Esophagus muscularis mucosa (tissue), 4 donors: Measurements from ENCODE around the gene CSNK1G1. TPM values are rescaled to one million over a fixed set of nuclear protein-coding genes. Genes with fewer than 3 reads are reported as not detected.

ENCODE experiments used
- DNase-seq: peaks from one replicate; pipeline ENCODE4 v3.0.0-alpha.2; 2017; ENCODE audit errors: extremely low spot score
- H3K27ac ChIP-seq, 4 donors: fragments of 200-600 bp; sonication (generic); replicated peaks in 1 of 4; 1 replicate in 3 of 4; 2 replicates in 1 of 4; pipeline ENCODE4 v1.5.1; 2016 to 2019; ENCODE audit warnings: mild to moderate bottlenecking in 1 of 4
- H3K27me3 ChIP-seq, 4 donors: fragments of 200-600 bp; sonication (generic); one replicate each; pipeline versions ENCODE4 v1.5.1 to v1.6.0; 2016 to 2019
- H3K36me3 ChIP-seq, 4 donors: fragments of 200-600 bp; sonication (generic); one replicate each; pipeline ENCODE4 v1.5.1; 2016 to 2019
- H3K4me1 ChIP-seq, 4 donors: fragments of 200-600 bp; sonication (generic); one replicate each; pipeline ENCODE4 v1.5.1; 2016 to 2019
- H3K4me3 ChIP-seq, 4 donors: fragments of 200-600 bp; sonication (generic); 1 replicate in 2 of 4; 2 replicates in 2 of 4; pipeline ENCODE4 v1.5.1; 2016 to 2019; ENCODE audit warnings: mild to moderate bottlenecking in 4 of 4, moderate library complexity in 1 of 4
- H3K9me3 ChIP-seq, 4 donors: fragments of 200-600 bp; sonication (generic); 1 replicate in 3 of 4; 2 replicates in 1 of 4; pipeline ENCODE4 v1.5.1; 2016 to 2019
- EP300 ChIP-seq: sonication (generic); formaldehyde crosslinking; IDR thresholded peaks from one replicate; pipeline ENCODE4 v1.6.1; 2017; ENCODE audit warnings: antibody characterized with exemption
- POLR2A ChIP-seq: fragments of 450-650 bp; IDR thresholded peaks from one replicate; pipeline ENCODE4 v1.6.1; 2017; ENCODE audit warnings: antibody characterized with exemption, moderate library complexity, mild to moderate bottlenecking, low read depth
- POLR2AphosphoS5 ChIP-seq, 2 donors: sonication (generic); formaldehyde crosslinking; IDR thresholded peaks; one replicate each; pipeline ENCODE4 v1.6.1; 2017; ENCODE audit warnings: antibody characterized with exemption in 2 of 2
- WGBS: methylation state at CpG from one replicate; pipeline ENCODE4 v1.1.5; 2018; 5-methylcytosine and 5-hydroxymethylcytosine counted together
- intact Hi-C: fragments of 100-400 bp; cut with DNase I; formaldehyde crosslinking; loops from one replicate; pipeline ENCODE4 v1.15.1; 2023
- total RNA-seq, 4 donors: library from RNA; depleted of rRNA; stranded (reverse); fragments of >200 nt; gene quantifications; one replicate each; pipeline versions ENCODE4 v1.1.0 to v1.2.1, GENCODE V29; 2016
- TF ChIP-seq, protein P1 (sequence below), 3 experiments: fragments of 200-600 bp in 2 of 3; fragments of 450-650 bp in 1 of 3; sonication (generic) in 2 of 3; IDR thresholded peaks; one replicate each; pipeline ENCODE4 v1.5.1; 2017 to 2019; ENCODE audit warnings: antibody characterized with exemption in 3 of 3, mild to moderate bottlenecking in 2 of 3, moderate library complexity in 1 of 3

Gene CSNK1G1
- total RNA-seq, 4 donors from 2014 or later, result 9.1 to 11.2 (median 10.1) TPM

DNA sequence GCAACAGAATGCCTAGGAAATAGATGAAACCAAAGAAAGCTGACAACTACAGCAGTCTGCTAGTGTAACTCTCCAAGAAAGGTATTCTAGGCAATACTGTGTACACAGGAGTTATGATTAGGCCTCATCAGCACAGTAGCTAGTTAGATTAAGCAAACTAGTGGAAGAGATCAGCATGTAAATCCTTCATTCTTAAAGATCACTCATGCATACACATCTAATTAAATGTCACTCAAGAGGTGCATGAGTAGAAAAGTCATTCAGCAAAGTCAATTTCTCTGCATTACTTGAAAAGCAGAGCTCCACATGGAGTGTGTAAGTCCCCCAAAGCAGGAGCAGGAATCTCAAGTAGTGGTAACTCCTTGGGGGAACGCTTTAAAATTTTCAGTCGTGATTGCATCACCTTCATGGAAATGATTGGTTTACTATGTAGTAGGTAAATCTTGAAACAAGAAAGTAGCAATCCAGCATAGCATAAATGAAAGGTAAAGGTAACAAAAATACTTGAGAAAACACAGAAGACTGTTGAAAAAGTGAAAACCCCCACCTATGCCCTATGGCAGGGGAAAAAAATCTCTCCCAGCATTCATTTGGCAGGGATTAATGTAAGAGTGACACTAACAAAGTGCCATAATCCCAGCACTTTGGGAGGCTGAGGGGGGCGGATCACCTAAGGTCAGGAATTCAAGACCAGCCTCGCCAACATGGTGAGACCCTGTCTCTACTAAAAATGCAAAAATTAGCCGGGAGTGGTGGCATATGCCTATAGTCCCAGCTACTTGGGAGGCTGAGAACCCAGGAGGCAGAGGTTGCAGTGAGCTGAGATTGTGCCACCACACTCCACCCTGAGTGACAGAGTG lies 163.8 kb downstream of the CSNK1G1 start:
- H3K27ac ChIP-seq, result no peak overlapping the region
- 91% methylated on average over 5 of the region's 5 CpGs for WGBS
- H3K9me3 ChIP-seq, result no peaks in the 10 kb centered on the region
- H3K27me3 ChIP-seq, result no peaks in the 10 kb centered on the region
- intact Hi-C loops, result no loop called here
- H3K36me3 ChIP-seq, result peaks cover 9 to 37% (median 12%) of the 10 kb centered on the region in 4 donors
- no peak overlapping the region for H3K4me3 ChIP-seq
- peaks cover 0 to 2% (median 0%) of the 10 kb centered on the region in 4 donors for H3K4me1 ChIP-seq
- TF ChIP-seq POLR2AphosphoS5 (IDR thresholded peaks at IDR 0.05) (no peak), POLR2A (no peak), EP300 (no peak)
- TF ChIP-seq, protein P1, sequence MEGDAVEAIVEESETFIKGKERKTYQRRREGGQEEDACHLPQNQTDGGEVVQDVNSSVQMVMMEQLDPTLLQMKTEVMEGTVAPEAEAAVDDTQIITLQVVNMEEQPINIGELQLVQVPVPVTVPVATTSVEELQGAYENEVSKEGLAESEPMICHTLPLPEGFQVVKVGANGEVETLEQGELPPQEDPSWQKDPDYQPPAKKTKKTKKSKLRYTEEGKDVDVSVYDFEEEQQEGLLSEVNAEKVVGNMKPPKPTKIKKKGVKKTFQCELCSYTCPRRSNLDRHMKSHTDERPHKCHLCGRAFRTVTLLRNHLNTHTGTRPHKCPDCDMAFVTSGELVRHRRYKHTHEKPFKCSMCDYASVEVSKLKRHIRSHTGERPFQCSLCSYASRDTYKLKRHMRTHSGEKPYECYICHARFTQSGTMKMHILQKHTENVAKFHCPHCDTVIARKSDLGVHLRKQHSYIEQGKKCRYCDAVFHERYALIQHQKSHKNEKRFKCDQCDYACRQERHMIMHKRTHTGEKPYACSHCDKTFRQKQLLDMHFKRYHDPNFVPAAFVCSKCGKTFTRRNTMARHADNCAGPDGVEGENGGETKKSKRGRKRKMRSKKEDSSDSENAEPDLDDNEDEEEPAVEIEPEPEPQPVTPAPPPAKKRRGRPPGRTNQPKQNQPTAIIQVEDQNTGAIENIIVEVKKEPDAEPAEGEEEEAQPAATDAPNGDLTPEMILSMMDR (IDR thresholded peaks at IDR 0.05), result no peak
- DNase-seq, result no peak

DNA sequence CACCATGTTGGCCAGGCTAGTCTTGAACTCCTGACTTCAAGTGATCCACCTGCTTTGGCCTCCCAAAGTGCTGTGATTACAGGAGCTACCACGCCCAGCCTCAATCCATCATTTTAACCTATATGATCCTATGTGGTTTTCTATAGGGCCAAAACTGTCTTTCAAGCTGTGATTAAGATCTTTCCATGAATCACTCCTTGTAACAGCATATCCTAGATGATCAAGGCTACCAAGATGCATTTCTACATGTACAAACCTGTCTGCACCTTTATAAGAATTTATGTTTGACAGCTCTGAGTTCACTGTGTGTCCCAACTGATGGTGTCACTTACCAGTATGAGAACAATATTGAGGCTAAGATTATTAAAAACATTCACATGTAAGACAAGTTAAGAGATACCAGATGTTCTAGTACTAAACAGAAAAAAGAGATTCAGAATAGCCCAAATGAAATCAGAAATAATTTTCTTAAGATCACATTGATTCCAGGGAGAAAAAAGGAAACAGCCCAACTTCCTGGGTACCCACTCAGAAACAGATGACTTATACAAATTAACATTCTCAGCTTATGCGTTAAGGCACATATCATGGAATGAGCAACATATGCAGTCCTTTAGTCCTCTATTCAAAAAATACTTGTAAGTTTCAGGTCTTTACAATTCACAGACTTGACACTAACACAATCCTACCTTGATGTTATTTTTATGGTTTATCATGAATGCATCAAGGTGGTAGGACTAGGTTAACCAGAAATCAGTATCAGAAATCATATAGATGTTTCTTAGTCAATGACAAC lies 168.4 kb downstream of the CSNK1G1 start:
- Histone ChIP-seq H3K9me3 (no peaks in the 10 kb centered on the region), H3K27ac (no peak overlapping the region), H3K4me1 (no peaks in the 10 kb centered on the region), H3K36me3 (peaks cover 0 to 46% (median 18%) of the 10 kb centered on the region in 4 donors), H3K4me3 (no peak overlapping the region), H3K27me3 (no peaks in the 10 kb centered on the region)
- intact Hi-C loops, result no loop called here
- DNase-seq, result no peak
- no peak for TF ChIP-seq POLR2A
- TF ChIP-seq EP300, result no peak
- no peak for TF ChIP-seq POLR2AphosphoS5 (IDR thresholded peaks at IDR 0.05)
- TF ChIP-seq, protein P1 (IDR thresholded peaks at IDR 0.05), result no peak
- WGBS, result 83% methylated on average over 2 of the region's 2 CpGs

DNA sequence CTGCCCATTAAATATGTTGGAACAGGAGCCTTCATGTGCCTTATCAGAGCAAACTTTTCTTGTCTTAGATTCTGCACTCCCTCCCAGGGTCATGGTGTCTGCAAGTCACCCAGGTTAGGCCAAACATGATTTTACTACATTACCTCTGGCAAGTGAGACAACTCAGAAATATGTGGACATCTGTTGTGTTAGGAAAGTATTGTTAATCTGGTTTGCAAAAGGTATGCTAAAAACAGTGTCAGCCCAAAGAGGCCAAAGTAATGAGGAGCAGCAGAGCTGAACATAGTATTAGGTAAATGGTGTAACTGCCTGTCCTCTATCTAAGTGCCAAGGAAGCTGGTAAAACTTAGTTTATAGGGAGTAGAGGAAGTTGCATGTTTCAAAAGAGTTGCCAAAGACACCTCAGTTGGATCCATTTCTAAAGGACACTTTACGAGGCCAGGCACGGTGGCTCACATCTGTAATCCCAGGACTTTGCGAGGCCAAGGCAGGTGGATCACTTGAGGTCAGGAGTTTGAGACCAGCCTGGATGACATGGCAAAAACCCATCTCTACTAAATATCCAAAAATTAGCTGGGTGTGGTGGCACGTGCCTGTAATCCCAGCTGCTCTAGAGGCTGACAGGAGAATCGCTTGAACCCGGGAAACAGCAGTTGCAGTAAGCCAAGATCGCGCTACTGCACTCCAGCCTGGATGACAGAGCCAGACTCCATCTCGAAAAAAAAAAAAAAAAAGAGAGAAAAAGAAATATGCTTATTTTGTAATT lies 170.6 kb downstream of the CSNK1G1 start:
- no peak for TF ChIP-seq POLR2AphosphoS5 (IDR thresholded peaks at IDR 0.05)
- no peak for TF ChIP-seq EP300
- no peak for TF ChIP-seq POLR2A
- TF ChIP-seq, protein P1 (IDR thresholded peaks at IDR 0.05), result no peak
- no peak overlapping the region for H3K27ac ChIP-seq
- H3K27me3 ChIP-seq, result no peaks in the 10 kb centered on the region
- H3K4me1 ChIP-seq, result no peaks in the 10 kb centered on the region
- H3K9me3 ChIP-seq, result no peaks in the 10 kb centered on the region
- no peak for DNase-seq
- H3K4me3 ChIP-seq, result no peak overlapping the region
- 86% methylated on average over 9 of the region's 9 CpGs for WGBS
- peaks cover 0 to 54% (median 28%) of the 10 kb centered on the region in 4 donors for H3K36me3 ChIP-seq
- intact Hi-C loops, result no loop called here

DNA sequence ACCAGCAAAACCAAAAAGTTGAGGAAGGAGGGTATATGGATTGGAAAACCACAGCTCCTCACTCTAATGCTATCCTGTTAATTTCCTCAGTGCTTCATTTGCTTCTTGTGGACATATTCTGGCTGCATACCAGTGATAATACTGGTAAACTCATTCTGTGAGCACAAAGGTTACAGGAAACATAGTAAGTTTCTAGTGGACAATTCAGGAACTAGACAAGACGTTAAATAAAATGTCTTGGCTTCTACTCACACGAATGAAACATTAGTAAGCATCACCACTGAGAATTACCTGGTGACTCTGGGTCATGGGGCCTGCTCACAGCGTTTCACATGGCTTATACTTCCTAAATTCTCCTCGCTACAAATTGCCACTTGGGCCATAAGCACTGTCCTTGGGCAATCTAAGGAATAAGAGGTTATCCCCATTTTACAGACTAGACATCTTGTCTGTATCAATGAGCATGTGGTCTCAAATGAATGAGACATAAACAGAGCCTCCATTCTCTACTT lies 173.1 kb downstream of the CSNK1G1 start:
- WGBS, result 88% methylated on average over 4 of the region's 4 CpGs
- no peaks in the 10 kb centered on the region for H3K27me3 ChIP-seq

More for the DNA sequence above, 173.1 kb downstream of the CSNK1G1 start:
- Histone ChIP-seq H3K27ac (no peak overlapping the region), H3K9me3 (no peaks in the 10 kb centered on the region), H3K4me3 (no peak overlapping the region), H3K36me3 (peaks cover 4 to 70% (median 40%) of the 10 kb centered on the region in 4 donors), H3K4me1 (no peaks in the 10 kb centered on the region)
- TF ChIP-seq EP300, result no peak
- no peak for TF ChIP-seq POLR2A
- TF ChIP-seq POLR2AphosphoS5 (IDR thresholded peaks at IDR 0.05), result no peak
- TF ChIP-seq, protein P1 (IDR thresholded peaks at IDR 0.05), result no peak
- intact Hi-C loops, result no loop called here
- DNase-seq, result no peak
